PC-9 (cell line): ENCODE measurements around the gene MAGI1. TPM values are rescaled to one million over a fixed set of nuclear protein-coding genes. Genes with fewer than 3 reads are reported as not detected.
"Not testable (repeated sequence)": the region's sequence is repeated elsewhere in the genome, so short reads cannot be mapped to it uniquely, and the experiment has no call there.

Experiments used
- BruUV-seq: library from RNA; stranded (reverse); fragments of 400-500 nt; replicated peaks from 2 replicates; lab custom pipeline; 2021; lab: Mats Ljungman, UMichigan
- CTCF ChIA-PET: fragments of 300-600 bp; sonication (Branson Sonifier 250); formaldehyde crosslinking; loops from one replicate; lab custom pipeline; 2022; ENCODE audit warnings: antibody characterized with exemption; lab: Charles Lee
- POLR2A ChIA-PET: fragments of 300-600 bp; sonication (Branson Sonifier 250); formaldehyde crosslinking; loops from one replicate; lab custom pipeline; 2022; ENCODE audit warnings: antibody characterized with exemption; ENCODE audit not compliant: unreplicated experiment; lab: Charles Lee
- DNase-seq, 2 experiments: peaks; one replicate each; pipeline versions ENCODE4 v3.0.0 to v3.0.0-alpha.2; 2015 to 2022; ENCODE audit warnings: mixed read lengths in 1 of 2
- H2AFZ ChIP-seq: fragments of 200-600 bp; sonication (generic); 2 replicates; pipeline ENCODE4 v1.8.1; 2017; ENCODE audit warnings: antibody characterized with exemption
- H3F3A ChIP-seq: fragments of 200-600 bp; sonication (generic); 2 replicates; pipeline ENCODE4 v1.8.1; 2017; ENCODE audit warnings: antibody characterized with exemption, mild to moderate bottlenecking, low read depth; ENCODE audit not compliant: insufficient read depth
- H3K27ac ChIP-seq: fragments of 200-600 bp; sonication (generic); 2 replicates; pipeline ENCODE4 v1.6.1; 2016; ENCODE audit warnings: mixed run types
- H3K27me3 ChIP-seq: fragments of 200-600 bp; sonication (generic); 2 replicates; pipeline ENCODE4 v1.6.1; 2016; ENCODE audit warnings: low read depth, mixed run types; ENCODE audit not compliant: insufficient read depth
- H3K36me3 ChIP-seq: fragments of 200-600 bp; sonication (generic); 2 replicates; pipeline ENCODE4 v1.6.1; 2016; ENCODE audit warnings: low read depth, mixed run types
- H3K4me1 ChIP-seq: fragments of 200-600 bp; sonication (generic); replicated peaks from 2 replicates; pipeline ENCODE4 v1.6.1; 2016; ENCODE audit warnings: mixed run types; ENCODE audit not compliant: insufficient read depth
- H3K4me2 ChIP-seq: fragments of 200-600 bp; sonication (generic); 2 replicates; pipeline ENCODE4 v1.6.1; 2017; ENCODE audit warnings: mixed run types
- H3K4me3 ChIP-seq: fragments of 200-600 bp; sonication (generic); 2 replicates; pipeline ENCODE4 v1.6.1; 2016; ENCODE audit warnings: mixed run types
- H3K79me2 ChIP-seq: fragments of 200-600 bp; sonication (generic); 2 replicates; pipeline ENCODE4 v1.6.1; 2017; ENCODE audit warnings: low read depth, mixed run types
- H3K9me2 ChIP-seq: fragments of 200-600 bp; sonication (generic); 2 replicates; pipeline ENCODE4 v1.8.1; 2017; ENCODE audit warnings: mild to moderate bottlenecking; ENCODE audit not compliant: insufficient read depth
- H3K9me3 ChIP-seq: fragments of 200-600 bp; sonication (generic); 2 replicates; pipeline ENCODE4 v1.8.1; 2016; ENCODE audit warnings: low read depth; ENCODE audit not compliant: insufficient read depth
- H4K20me1 ChIP-seq: fragments of 200-600 bp; sonication (generic); 2 replicates; pipeline ENCODE4 v1.8.1; 2017; ENCODE audit not compliant: insufficient read depth
- CTCF ChIP-seq: fragments of 200-600 bp; sonication (generic); conservative IDR thresholded peaks from 2 replicates; pipeline ENCODE4 v1.6.1; 2017; ENCODE audit warnings: mixed run types, antibody characterized with exemption, mild to moderate bottlenecking, moderate library complexity
- EZH2 ChIP-seq: fragments of 200-600 bp; sonication (generic); IDR thresholded peaks from 2 replicates; pipeline ENCODE4 v1.8.0; 2017; ENCODE audit warnings: antibody characterized with exemption, low read depth
- intact Hi-C: fragments of 100-400 bp; cut with micrococcal nuclease; formaldehyde crosslinking; loops from one replicate; pipeline ENCODE4 v1.10.0; 2022; ENCODE audit not compliant: unreplicated experiment
- total RNA-seq: library from RNA; stranded (reverse); gene quantifications from 2 replicates; pipeline ENCODE4 v1.2.3, GENCODE V29; 2021

Gene MAGI1
- total RNA-seq, 1 experiment from 2014 or later: 23.3 TPM

- no peaks in the 10 kb centered on the region for H3K4me1 ChIP-seq
- H3F3A ChIP-seq: no peaks in the 10 kb centered on the region
- no peak overlapping the region for H3K4me2 ChIP-seq
- no peaks in the 10 kb centered on the region for H3K36me3 ChIP-seq
- H2AFZ ChIP-seq: no peak overlapping the region
- ChIA-PET CTCF (no interaction called here), POLR2A (no interaction called here)
- DNase-seq: no peak
- H4K20me1 ChIP-seq: no peaks in the 10 kb centered on the region
- no peak for TF ChIP-seq EZH2
- TF ChIP-seq CTCF: no peak
- H3K27ac ChIP-seq: no peak overlapping the region
- no TSS peak for BruUV-seq
- no peaks in the 10 kb centered on the region for H3K9me2 ChIP-seq
- H3K4me3 ChIP-seq: no peak overlapping the region
- H3K27me3 ChIP-seq: no peaks in the 10 kb centered on the region
- H3K9me3 ChIP-seq: no peaks in the 10 kb centered on the region
- H3K79me2 ChIP-seq: 0 out of 2 replicates have a peak, but pooled peaks cover 6% of the 10 kb centered on the region
- intact Hi-C loops: no loop called here
Measured at GRCh38 chr3:65568497-65568896, 470.2 kb downstream of the MAGI1 start.

- DNase-seq, H3F3A ChIP-seq, H3K4me1 ChIP-seq, H3K4me2 ChIP-seq, H4K20me1 ChIP-seq, H3K79me2 ChIP-seq, H3K36me3 ChIP-seq, H3K27me3 ChIP-seq, CTCF ChIA-PET, intact Hi-C loops, H3K4me3 ChIP-seq, H3K27ac ChIP-seq, POLR2A ChIA-PET, H3K9me2 ChIP-seq, H2AFZ ChIP-seq, H3K9me3 ChIP-seq, BruUV-seq: not testable (repeated sequence)
Measured at GRCh38 chr3:65565744-65566143, 473.0 kb downstream of the MAGI1 start.

- no peaks in the 10 kb centered on the region for H3K27me3 ChIP-seq
- H3K36me3 ChIP-seq: no peaks in the 10 kb centered on the region
- H3K79me2 ChIP-seq: no peaks in the 10 kb centered on the region
- DNase-seq: no peak
- H4K20me1 ChIP-seq: no peaks in the 10 kb centered on the region
- H2AFZ ChIP-seq: no peak overlapping the region
- ChIA-PET POLR2A (no interaction called here), CTCF (no interaction called here)
- H3F3A ChIP-seq: no peaks in the 10 kb centered on the region
- no peaks in the 10 kb centered on the region for H3K9me3 ChIP-seq
- H3K4me2 ChIP-seq: no peak overlapping the region
- intact Hi-C loops: no loop called here
- no peaks in the 10 kb centered on the region for H3K4me1 ChIP-seq
- no peak overlapping the region for H3K27ac ChIP-seq
- BruUV-seq: no TSS peak
- no peaks in the 10 kb centered on the region for H3K9me2 ChIP-seq
- TF ChIP-seq CTCF: no peak
- no peak for TF ChIP-seq EZH2
- H3K4me3 ChIP-seq: no peak overlapping the region
Measured at GRCh38 chr3:65564483-65564882, 474.2 kb downstream of the MAGI1 start.

GRCh38 chr3:65563861-65564260, 474.9 kb downstream of the MAGI1 start:
- no peak overlapping the region for H3K4me2 ChIP-seq
- H3K9me2 ChIP-seq: no peaks in the 10 kb centered on the region
- H2AFZ ChIP-seq: no peak overlapping the region
- H4K20me1 ChIP-seq: no peaks in the 10 kb centered on the region
- H3K27me3 ChIP-seq: no peaks in the 10 kb centered on the region
- no peak overlapping the region for H3K4me3 ChIP-seq
- H3K9me3 ChIP-seq: no peaks in the 10 kb centered on the region
- TF ChIP-seq EZH2: no peak
- no peak for TF ChIP-seq CTCF
- intact Hi-C loops: no loop called here
- no peak overlapping the region for H3K27ac ChIP-seq
- H3K79me2 ChIP-seq: no peaks in the 10 kb centered on the region
- H3F3A ChIP-seq: no peaks in the 10 kb centered on the region
- no peaks in the 10 kb centered on the region for H3K4me1 ChIP-seq
- no peaks in the 10 kb centered on the region for H3K36me3 ChIP-seq
- BruUV-seq: no TSS peak
- POLR2A ChIA-PET: no interaction called here
- no peak for DNase-seq
- CTCF ChIA-PET: no interaction called here
